Amygdala (tissue), 56 donors: ENCODE results near the gene MRPL23.

Experiments
- DNase-seq, 56 donors: peaks; one replicate each; lab custom pipeline; 2025; lab: John Stamatoyannopoulos, UW

The MRPL23 gene

GRCh38 chr11:1949922-1950321 is 2.8 kb downstream of the MRPL23 start:
- no peak for DNase-seq

GRCh38 chr11:1952806-1953482 is 5.8 kb downstream of the MRPL23 start:
- DNase-seq = no peak

- DNase-seq = no peak
Measured at GRCh38 chr11:1953489-1954266, 6.5 kb downstream of the MRPL23 start.

- DNase-seq = no peak
Measured at GRCh38 chr11:1958367-1958766, 11.2 kb downstream of the MRPL23 start.

GRCh38 chr11:1959786-1960185 is 12.7 kb downstream of the MRPL23 start:
- no peak for DNase-seq

- no peak for DNase-seq
Measured at GRCh38 chr11:1963864-1964263, 16.7 kb downstream of the MRPL23 start.

GRCh38 chr11:1964348-1964747 is 17.2 kb downstream of the MRPL23 start:
- no peak for DNase-seq

- DNase-seq = no peak
Measured at GRCh38 chr11:1964955-1965354, 17.8 kb downstream of the MRPL23 start.

- no peak for DNase-seq
Measured at GRCh38 chr11:1966531-1966930, 19.4 kb downstream of the MRPL23 start.

- DNase-seq = no peak
Measured at GRCh38 chr11:1967641-1968225, 20.6 kb downstream of the MRPL23 start.

- no peak for DNase-seq
Measured at GRCh38 chr11:1968454-1969002, 21.4 kb downstream of the MRPL23 start.

- no peak for DNase-seq
Measured at GRCh38 chr11:1969035-1969434, 21.9 kb downstream of the MRPL23 start.

- no peak for DNase-seq
Measured at GRCh38 chr11:1969776-1970175, 22.6 kb downstream of the MRPL23 start.

- no peak for DNase-seq
Measured at GRCh38 chr11:1970956-1971355, 23.8 kb downstream of the MRPL23 start.

GRCh38 chr11:1975185-1975584 is 28.1 kb downstream of the MRPL23 start:
- DNase-seq = no peak

- no peak for DNase-seq
Measured at GRCh38 chr11:1978720-1979473, 31.8 kb downstream of the MRPL23 start.

GRCh38 chr11:1979607-1980006 is 32.5 kb downstream of the MRPL23 start:
- no peak for DNase-seq

GRCh38 chr11:1982873-1983600 is 35.9 kb downstream of the MRPL23 start:
- no peak for DNase-seq

- no peak for DNase-seq
Measured at GRCh38 chr11:1983601-1983961, 36.4 kb downstream of the MRPL23 start.

GRCh38 chr11:1987024-1987423 is 39.9 kb downstream of the MRPL23 start:
- no peak for DNase-seq
